Embryonic facial prominence (tissue), 1 donor: ENCODE results near the gene RIC1.
"Not testable (repeated sequence)": the region's sequence is repeated elsewhere in the genome, so short reads cannot be mapped to it uniquely, and the experiment has no call there.

Source experiments
- DNase-seq: peaks from one replicate; pipeline ENCODE4 v3.0.0-alpha.2; 2016; ENCODE audit errors: extremely low spot score

The RIC1 gene

GRCh38 chr9:5624655-5625054 lies 4.3 kb upstream of the RIC1 start:
- no peak for DNase-seq

DNA sequence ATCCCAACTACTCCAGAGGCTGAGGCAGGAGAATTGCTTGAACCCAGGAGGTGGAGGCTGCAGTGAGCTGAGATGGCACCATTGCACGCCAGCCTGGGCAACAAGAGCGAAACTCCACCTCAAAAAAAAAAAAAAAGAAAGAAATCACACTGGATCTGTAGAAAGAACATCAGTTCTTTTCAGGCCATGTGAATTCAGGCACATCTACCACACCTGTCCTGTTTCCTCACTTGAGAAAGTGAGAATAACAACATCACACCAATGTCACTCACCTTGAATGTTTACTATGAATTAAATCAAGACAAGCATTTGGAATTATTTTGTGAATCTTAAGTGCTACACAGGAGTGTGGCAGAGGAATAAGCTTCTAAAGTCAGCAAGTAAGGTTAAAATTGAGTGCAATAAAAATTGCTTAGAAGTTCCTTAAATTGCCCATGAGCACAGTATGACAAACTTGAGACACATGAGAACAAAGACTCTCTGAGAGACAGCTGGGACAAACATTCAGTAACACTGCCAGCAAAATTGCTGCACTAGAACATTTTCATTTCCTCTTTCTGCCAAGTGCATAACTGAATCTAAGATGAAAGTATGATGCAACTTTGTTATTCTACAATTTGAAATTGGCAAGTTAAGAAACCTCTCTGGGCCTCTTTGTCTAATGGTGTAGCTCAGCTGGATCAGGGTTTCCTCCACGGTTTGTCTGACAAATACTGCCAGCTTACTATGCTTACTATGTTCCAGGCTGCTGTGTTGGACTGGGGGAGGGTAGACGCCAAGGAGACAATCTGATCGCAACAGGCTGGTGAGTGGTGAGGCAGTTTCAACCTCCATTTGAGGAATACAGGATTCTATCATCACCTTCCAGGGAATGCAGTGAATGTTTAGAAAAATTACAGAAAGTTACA lies 1.9 kb upstream of the RIC1 start:
- DNase-seq: no peak

- DNase-seq: not testable (repeated sequence)
Measured at GRCh38 chr9:5627686-5628085, 1.2 kb upstream of the RIC1 start.

GRCh38 chr9:5628183-5628529 lies 751 bp upstream of the RIC1 start:
- DNase-seq: no peak

DNA sequence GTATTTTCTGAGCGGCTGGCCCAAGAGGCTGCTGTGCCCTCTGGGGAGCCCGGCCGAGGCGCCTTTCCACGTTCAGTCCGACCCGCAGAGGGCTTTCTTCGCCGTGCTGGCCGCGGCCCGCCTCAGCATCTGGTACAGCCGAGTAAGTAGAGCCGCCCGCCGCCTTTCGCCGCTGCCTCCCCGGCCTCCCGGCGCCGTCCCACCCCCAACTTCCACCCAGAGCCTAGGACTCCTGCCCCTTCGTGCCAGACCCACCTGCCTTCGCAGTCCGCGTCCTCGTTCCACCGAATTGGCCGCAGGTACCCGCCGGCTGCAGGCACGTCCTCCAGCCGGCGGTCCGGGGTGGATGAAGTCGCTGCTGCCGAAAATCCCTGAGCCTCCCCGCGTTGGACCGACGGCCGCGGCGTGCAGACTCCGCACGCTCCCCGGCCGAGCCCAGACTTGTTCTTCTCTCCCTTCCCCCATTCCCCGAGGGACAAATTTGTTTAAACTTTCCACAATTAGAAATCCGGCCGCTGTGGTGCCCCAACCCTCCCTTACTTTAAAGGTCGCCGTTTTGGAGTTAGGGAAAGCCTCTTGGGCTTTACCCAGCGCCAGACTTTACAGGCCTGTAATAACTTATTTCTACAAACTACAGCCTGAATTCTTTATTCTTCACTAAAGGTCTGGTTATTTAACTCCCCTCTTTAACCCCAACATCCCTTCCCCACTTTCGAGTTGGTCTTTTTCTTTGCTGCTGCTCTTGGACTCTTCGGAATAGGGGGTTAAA lies 589 bp downstream of the RIC1 start:
- no peak for DNase-seq

- peak; percentile 49 for DNase-seq
Measured at GRCh38 chr9:5630081-5630507, 1.2 kb downstream of the RIC1 start.

DNA sequence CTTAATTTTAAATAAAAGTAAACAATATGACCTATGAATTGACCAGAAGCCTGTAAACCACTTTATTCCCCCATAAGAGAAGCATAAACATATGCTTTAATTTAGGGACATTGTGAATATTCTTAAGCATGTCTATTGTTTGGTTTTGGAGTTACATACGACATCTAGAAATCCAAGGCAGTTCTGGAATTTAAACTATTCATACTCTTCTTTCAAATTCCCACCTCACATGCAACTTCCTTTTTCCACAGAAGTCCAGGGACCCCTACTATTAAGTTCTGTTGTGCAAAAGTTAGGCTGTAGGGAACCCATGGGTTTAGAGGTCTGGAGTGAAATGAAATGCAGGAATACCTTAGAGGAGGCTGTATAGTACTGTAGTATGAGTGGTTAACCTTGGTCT lies 2.1 kb downstream of the RIC1 start:
- DNase-seq: no peak

DNA sequence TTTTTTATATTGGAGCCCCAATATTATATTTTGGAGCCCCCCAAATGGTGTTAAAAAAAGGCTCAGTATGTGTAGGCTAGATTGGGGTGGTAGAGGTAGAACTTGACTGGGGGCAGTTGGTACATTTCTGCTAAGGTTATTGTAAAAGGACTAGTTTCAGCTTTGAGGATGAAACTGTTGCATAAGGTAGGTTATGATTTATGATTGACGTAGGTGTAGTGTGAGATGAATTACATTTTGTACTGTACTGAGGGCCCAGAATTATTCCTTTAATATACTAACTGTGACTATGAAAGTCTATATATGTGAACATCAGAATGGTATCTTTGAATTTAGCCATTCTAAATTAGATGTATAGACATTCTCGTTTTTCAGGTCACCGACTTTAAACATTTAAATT lies 3.6 kb downstream of the RIC1 start:
- DNase-seq: no peak

- no peak for DNase-seq
Measured at GRCh38 chr9:5633243-5633642, 4.3 kb downstream of the RIC1 start.

DNA sequence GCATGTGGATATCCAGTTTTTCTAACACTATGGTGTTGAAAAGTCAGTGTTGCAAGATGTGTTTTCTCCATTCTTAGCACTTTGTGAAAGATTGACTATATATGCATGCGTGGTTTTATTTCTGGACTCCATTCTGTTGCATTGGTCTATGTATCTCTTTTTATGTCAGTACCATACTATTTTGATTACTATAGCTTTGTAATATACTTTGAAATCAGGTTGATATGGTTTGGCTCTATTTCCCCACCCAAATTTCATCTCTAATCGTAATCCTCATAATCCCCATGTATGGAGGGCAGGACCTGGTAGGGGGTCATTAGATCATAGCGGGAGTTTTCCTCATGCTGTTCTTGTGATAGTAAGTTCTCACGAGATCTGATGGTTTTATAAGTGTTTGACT lies 6.5 kb downstream of the RIC1 start:
- no peak for DNase-seq

- DNase-seq: no peak
Measured at GRCh38 chr9:5639816-5640215, 10.9 kb downstream of the RIC1 start.

DNA sequence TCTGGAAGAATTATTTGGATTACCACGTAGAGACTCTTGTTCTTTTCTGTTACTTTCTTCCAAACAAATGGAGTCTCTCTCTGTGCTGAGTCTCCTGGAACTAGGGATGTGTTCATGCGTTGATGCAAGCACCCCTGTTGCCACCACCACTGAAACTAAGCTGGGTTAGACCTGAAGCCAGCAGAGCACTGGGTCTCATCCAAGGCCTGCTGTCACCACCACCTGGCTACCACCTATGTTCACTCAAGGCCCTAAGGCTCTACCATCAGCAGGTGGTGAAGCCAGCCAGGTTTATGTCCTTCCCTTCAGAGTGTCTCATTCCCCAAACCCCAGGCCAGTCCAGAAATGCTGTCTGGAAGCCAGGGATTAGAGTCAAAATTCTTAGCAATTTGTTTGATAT lies 13.3 kb downstream of the RIC1 start:
- DNase-seq: no peak

DNA sequence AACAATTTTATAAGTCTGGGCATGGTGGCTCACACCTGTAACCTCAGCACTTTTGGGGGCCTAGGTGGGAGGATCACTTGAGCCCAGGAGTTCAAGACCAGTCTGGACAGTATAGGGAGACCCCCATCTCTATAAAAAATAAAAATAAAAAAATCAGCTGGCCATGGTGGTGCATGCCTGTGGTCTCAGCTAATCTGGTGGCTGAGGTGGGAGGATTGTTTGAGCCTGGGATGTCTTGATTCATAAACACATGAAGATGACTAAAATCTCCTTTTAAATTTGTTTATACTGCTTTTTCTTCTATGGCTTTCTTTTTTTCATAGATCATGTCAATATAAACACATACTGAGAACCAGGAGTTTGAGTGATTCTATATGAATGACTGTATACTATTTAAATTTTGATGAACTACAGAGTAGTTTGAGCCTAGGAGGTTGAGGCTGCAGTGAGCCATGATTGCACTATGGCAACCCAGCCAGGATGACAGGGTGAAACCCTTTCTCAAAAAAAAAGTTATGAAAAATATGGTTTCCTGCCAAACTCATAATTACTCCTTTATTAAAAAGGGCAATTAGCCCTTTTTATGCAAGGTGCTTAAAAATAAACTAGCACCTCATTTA lies 14.2 kb downstream of the RIC1 start:
- no peak for DNase-seq

DNA sequence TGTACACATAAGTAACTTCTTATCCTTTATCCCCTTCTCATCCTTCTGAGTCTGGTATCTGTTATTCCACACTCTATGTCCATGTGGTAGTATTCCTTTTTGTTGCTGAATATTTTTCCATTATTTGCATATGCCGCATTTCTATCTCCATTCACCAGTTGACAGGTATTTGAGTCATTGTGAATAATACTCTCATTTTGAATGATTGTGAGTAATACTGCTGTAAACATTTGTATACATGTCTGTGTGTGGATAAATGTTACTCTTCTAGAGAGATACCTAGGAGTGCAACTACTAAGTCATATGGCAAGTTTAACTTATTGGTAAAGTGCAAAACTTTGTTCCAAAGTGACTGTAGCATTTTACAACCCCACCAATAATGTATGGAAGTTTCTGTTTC lies 15.6 kb downstream of the RIC1 start:
- no peak for DNase-seq

DNA sequence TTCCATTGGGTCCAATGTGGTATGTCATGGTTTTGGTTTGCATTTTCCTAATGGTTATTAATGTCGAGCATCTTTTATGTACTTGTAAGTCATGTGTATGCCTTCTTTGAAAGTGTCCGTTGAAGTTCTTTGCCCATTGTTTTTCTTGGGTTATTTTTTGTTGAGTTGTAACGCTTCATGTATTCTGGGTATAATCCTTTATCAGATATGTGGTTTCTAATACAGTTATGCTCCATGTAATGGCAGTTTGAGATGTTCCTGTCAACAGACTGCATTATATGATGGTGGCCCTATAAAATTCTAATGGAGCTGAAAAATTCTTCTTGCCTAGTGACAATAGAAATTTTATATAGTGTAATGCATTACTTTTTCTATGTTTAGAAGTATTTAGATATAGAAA lies 17.2 kb downstream of the RIC1 start:
- no peak for DNase-seq

- no peak for DNase-seq
Measured at GRCh38 chr9:5650356-5651105, 21.6 kb downstream of the RIC1 start.

DNA sequence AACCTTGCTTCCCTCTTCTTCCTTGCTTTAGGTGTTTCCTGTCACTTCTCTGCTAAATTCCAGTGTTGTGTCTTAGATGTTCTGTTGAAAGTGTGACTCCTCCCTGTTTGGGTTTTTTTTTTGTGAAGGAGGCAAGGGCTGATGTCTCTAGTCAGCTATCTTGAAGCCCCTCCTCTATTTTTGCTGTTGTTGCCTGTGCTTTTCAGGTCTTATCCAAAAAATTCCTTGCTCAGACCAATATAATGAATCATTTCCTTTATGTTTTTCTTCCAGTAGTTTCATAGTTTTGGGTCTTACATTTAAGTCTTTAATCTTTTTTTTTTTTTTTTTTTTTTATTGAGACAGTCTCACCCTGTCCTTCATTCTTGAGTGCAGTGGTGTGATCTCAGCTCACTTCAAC lies 22.3 kb downstream of the RIC1 start:
- DNase-seq: no peak

DNA sequence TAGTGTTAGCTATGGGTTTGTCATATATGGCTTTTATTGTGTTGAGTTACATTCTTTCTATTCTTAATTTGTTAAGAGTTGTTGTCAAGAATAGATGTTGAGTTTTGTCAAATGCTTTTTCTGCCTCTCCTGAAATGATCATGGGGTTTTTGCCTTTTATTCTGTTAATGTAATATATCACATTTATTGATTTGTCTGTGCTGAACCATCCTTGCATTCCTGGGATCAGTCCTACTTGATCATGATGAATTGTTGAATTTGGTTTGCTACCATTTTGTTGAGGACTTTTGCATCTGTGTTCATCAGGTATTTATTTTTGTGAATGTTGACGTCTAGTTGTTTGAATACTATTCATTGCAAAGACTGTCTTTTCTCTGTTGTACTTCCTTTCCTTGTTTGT lies 23.9 kb downstream of the RIC1 start:
- DNase-seq: no peak

DNA sequence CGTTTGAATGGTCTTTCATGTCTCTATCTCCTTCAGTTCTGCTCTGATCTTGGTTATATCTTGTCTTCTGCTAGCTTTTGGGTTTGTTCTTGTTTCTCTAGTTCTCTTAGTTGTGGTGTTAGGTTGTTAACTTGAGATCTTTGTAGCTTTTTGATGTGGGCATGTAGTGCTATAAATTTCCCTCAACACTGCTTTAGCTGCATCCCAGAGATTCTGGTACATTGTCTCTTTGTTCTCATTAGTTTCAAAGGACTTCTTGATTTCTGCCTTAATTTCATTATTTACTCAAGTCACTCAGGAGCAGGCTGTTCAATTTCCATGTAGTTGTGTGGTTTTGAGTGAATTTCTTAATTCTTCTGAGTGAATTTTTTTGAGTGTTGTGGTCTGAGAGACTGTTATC lies 33.9 kb downstream of the RIC1 start:
- DNase-seq: not testable (repeated sequence)

GRCh38 chr9:5665059-5665458 lies 36.2 kb downstream of the RIC1 start:
- DNase-seq: no peak

DNA sequence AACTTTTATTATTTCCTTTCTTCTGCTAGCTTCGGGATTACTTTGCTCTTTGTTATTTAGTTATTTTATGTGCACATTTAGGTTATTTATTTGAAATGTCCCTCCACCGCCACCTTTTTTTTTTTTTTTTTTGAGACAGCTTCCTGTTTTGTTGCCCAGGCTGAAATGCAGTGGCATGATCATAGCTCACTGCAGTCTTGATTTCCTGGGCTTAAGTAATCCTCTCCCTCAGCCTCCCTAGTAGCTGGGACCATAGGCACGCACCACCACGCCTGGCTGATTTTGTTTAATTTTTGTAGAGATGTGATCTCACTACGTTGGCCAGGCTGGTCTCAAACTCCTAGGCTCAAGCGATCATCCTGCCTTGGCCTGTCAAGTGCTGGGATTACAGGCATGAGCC lies 38.5 kb downstream of the RIC1 start:
- DNase-seq: no peak

- no peak for DNase-seq
Measured at GRCh38 chr9:5670079-5670478, 41.2 kb downstream of the RIC1 start.
